Progenitor cell of endocrine pancreas (in vitro differentiated cells): ENCODE measurements around the gene LIPC. TPM values are rescaled to one million over a fixed set of nuclear protein-coding genes. Genes with fewer than 3 reads are reported as not detected.
A peak's percentile ranks its signal among the peaks of the same experiment; 100 is the strongest.

Source experiments
- DNase-seq: peaks from one replicate; pipeline ENCODE4 v3.0.0; 2021; ENCODE audit warnings: low spot score; ENCODE audit not compliant: unreplicated experiment
- H3K27ac Mint-ChIP-seq: 2 replicates; pipeline ENCODE4 v1.8.0; 2021; ENCODE audit warnings: mild to moderate bottlenecking, moderate library complexity, mixed read lengths
- H3K27me3 Mint-ChIP-seq: 2 replicates; pipeline ENCODE4 v1.8.0; 2021; ENCODE audit warnings: mixed read lengths
- H3K36me3 Mint-ChIP-seq: 2 replicates; pipeline ENCODE4 v1.8.0; 2022; ENCODE audit warnings: mixed read lengths; ENCODE audit not compliant: insufficient read depth
- H3K4me1 Mint-ChIP-seq: 2 replicates; pipeline ENCODE4 v1.8.0; 2021; ENCODE audit warnings: low read depth, mixed read lengths
- H3K4me3 Mint-ChIP-seq: 2 replicates; pipeline ENCODE4 v1.8.0; 2021; ENCODE audit warnings: low read depth, mild to moderate bottlenecking, moderate library complexity, mixed read lengths
- H3K9me3 Mint-ChIP-seq: 2 replicates; pipeline ENCODE4 v1.8.0; 2021; ENCODE audit warnings: low read depth, mixed read lengths
- CTCF ChIP-seq: fragments of 200-600 bp; sonication (generic); IDR thresholded peaks from one replicate; pipeline ENCODE4 v1.5.0; 2021; ENCODE audit warnings: antibody characterized with exemption, mild to moderate bottlenecking; ENCODE audit not compliant: unreplicated experiment
- total RNA-seq: library from RNA; stranded (reverse); gene quantifications from 2 replicates; pipeline ENCODE4 v1.2.1, GENCODE V29; 2021

The LIPC gene
- total RNA-seq, 1 donor from 2014 or later = 5.9 TPM

GRCh38 chr15:58465866-58466517, 34.2 kb downstream of the LIPC start:
- no peaks in the 10 kb centered on the region for H3K9me3 Mint-ChIP-seq
- no peak for DNase-seq
- peaks cover 5% of the 10 kb centered on the region for H3K27me3 Mint-ChIP-seq
- no peaks in the 10 kb centered on the region for H3K36me3 Mint-ChIP-seq
- no peak overlapping the region for H3K27ac Mint-ChIP-seq
- H3K4me3 Mint-ChIP-seq = no peak overlapping the region
- TF ChIP-seq CTCF = no peak
- peaks cover 32% of the 10 kb centered on the region for H3K4me1 Mint-ChIP-seq

GRCh38 chr15:58466566-58466965, 34.8 kb downstream of the LIPC start:
- H3K9me3 Mint-ChIP-seq = no peaks in the 10 kb centered on the region
- no peak overlapping the region for H3K27ac Mint-ChIP-seq
- H3K4me1 Mint-ChIP-seq = peaks cover 32% of the 10 kb centered on the region
- peaks cover 5% of the 10 kb centered on the region for H3K27me3 Mint-ChIP-seq
- no peak for TF ChIP-seq CTCF
- no peak overlapping the region for H3K4me3 Mint-ChIP-seq
- no peaks in the 10 kb centered on the region for H3K36me3 Mint-ChIP-seq
- DNase-seq = no peak

DNA sequence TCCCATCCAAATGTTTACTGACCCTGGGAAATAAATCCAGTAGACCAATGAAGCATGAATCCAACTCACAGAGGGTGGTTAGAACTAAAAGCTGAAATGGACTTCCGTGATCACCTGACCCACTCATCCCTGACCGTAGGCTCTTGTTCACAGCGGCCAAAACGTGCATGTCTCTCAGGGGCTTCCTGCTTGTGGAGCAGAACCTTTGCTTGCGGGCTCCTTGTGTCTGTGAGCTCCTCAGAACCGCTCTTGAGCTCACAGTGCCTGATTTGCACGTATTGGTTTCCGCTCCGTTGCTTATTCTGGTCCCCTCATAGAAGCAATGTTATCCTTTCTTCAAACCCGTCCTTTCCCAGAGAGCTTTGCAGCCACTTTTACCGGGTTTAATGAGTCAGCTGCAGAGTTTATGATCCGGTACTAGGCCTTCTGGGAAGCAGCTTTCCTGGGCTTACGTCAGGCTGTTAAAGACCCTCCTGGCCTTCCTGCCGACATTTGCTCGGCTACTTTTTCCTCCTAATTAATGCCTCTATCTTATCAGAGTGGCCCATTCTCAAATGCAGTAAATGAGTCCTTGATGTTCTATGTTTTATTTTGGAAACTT, 35.4 kb downstream of the LIPC start:
- no peak for TF ChIP-seq CTCF
- H3K27me3 Mint-ChIP-seq = peaks cover 5% of the 10 kb centered on the region
- no peak overlapping the region for H3K4me3 Mint-ChIP-seq
- no peak for DNase-seq
- no peak overlapping the region for H3K27ac Mint-ChIP-seq
- H3K4me1 Mint-ChIP-seq = peaks cover 32% of the 10 kb centered on the region
- no peaks in the 10 kb centered on the region for H3K9me3 Mint-ChIP-seq
- H3K36me3 Mint-ChIP-seq = no peaks in the 10 kb centered on the region

DNA sequence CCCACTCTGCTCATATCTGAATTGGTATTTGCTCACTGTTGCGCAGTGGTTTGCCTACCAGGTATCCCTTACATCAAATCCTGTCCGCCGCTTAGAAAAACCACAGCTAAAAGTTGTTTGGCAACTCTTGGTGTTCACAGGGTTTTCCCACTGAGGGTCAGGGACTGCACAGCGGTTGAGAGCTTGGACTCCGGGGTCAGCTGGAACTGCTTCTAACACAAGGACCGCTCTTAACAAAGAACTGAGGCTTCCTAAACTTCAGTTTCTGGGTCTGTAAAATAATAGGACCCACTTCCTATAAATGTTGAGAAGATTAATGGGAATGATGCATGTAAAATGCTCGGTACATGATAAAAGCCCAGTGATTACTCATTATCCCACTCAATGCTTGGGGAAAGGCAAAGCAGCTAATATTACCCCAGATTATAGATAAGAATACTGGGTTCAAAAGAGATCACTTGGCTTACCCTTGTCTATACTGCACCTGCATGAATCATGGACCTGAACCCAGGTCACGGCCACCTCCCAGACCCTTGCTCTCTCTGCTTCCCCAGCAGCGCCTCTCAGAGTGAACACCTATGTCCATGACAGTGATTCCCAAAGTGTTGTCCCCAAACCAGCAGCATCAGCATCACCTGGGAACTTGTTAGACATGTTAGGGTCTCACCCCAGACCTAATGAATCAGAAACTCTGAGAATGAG, 36.1 kb downstream of the LIPC start:
- Mint-ChIP-seq H3K27me3 (peaks cover 5% of the 10 kb centered on the region), H3K9me3 (no peaks in the 10 kb centered on the region), H3K36me3 (no peaks in the 10 kb centered on the region), H3K27ac (peak overlapping the region; percentile 57), H3K4me1 (peaks cover 26% of the 10 kb centered on the region), H3K4me3 (no peak overlapping the region)
- no peak for TF ChIP-seq CTCF
- no peak for DNase-seq

- H3K27ac Mint-ChIP-seq = peak overlapping the region; percentile 67
- no peaks in the 10 kb centered on the region for H3K27me3 Mint-ChIP-seq
- TF ChIP-seq CTCF = no peak
- no peak for DNase-seq
- no peaks in the 10 kb centered on the region for H3K36me3 Mint-ChIP-seq
- H3K4me1 Mint-ChIP-seq = peaks cover 16% of the 10 kb centered on the region
- H3K4me3 Mint-ChIP-seq = no peak overlapping the region
- no peaks in the 10 kb centered on the region for H3K9me3 Mint-ChIP-seq
Observed at GRCh38 chr15:58469432-58470353, 37.9 kb downstream of the LIPC start.
